GM18951 (cell line): ENCODE data around the gene HEATR3.

ENCODE experiments used
- POLR2A ChIP-seq: IDR thresholded peaks from 4 replicates; pipeline ENCODE4 v1.6.1; 2011; ENCODE audit warnings: mild to moderate bottlenecking; ENCODE audit not compliant: insufficient read length, insufficient read depth; ENCODE audit errors: extremely low read depth
- in situ Hi-C: fragments of 300-500 bp; cut with MboI; formaldehyde crosslinking; loops from one replicate; pipeline ENCODE4 v1.12.0; 2022; ENCODE audit warnings: low sequenced_read_pairs, mixed read lengths, inconsistent platforms; ENCODE audit not compliant: unreplicated experiment

Gene HEATR3, protein sequence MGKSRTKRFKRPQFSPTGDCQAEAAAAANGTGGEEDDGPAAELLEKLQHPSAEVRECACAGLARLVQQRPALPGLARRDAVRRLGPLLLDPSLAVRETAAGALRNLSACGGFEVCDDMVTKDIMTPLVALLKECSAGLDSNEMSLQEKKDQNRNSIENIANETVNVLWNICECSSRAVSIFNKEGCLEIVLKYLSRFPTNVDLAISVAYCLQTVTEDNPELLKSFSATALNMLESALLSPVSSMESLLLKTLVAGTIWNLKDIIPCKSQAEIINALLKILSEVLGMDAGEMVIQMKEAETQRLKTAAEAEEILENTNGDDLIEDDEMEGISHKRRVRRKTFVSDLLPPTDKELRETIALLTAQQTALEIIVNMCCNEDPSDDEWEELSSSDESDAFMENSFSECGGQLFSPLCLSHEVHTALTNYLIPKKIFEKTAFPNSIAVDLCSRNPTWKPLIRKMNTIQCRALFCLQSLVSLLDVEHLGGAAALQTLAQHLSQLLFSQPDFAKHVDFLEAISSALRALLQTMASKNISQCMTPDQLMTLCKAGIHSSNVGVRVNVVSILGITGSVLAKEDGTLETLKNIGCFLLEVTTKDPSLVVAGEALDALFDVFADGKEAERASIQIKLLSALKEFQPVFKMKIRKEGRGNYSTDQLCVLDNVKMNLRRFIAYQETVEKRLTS

DNA sequence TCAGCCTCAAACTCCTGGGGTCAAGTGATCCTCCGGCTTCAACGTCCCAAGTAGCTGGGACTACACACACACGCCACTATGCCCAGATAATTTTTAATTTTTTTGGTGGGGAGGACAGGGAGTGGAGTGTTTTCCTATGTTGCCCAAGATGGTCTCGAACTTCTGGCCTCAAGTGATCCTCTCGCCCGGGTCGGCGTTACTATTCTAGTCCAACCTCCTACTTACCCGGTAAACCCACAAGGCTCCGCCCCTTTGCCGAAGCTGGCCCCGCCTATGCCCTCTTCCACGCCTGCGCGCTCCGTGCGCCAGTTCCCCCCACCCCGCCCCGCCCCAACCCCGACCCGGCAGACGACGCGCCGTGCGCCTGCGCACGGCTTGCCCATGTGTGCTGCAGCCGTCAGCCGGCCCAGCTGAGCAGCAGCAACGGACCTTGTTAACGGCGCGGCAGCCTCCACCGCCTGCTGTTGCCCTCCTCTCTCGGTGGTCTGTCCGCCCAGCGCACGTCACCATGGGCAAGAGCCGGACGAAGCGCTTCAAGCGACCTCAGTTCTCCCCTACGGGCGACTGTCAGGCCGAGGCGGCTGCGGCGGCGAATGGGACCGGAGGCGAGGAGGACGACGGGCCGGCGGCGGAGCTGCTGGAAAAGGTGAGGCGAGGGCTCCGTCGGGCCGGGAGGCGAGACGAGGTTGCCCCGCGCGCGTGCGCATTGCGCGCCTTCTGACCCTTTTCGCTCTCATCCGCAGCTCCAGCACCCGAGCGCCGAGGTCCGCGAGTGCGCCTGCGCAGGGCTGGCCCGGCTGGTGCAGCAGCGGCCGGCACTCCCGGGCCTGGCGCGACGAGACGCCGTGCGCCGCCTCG, at the start of gene HEATR3:
TSS of gene HEATR3 (plus strand) at position 347 of the 858 bp plus-strand sequence. CDS start at position 509, 162 bp downstream.
- in situ Hi-C loops = loop anchor here (10.0 kb wide), 1 partner anchor 139 kb away; no protein-coding TSS in a partner anchor

DNA sequence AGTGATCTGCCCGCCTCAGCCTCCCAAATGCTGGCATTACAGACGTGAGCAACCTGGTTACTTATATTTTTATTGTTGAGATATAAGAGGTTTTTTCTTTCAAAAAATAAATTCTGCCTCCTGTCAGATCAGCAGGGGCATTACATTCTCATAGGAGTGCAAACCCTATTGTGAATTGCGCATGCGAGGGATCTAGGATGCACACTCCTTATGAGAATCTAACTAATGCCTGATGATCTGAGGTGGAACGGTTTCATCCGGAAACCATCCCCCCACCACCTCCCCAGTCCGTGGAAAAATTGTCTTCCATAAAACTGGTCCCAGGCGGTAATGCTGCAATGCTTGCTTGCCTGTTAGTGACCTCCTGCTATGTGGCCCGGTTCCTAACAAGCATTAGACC, 48.2 kb upstream of the HEATR3 start:
- TF ChIP-seq POLR2A = no peak
- in situ Hi-C loops = no loop called here

More for the DNA sequence above, at the start of gene HEATR3:
- TF ChIP-seq POLR2A = peak; percentile 82

DNA sequence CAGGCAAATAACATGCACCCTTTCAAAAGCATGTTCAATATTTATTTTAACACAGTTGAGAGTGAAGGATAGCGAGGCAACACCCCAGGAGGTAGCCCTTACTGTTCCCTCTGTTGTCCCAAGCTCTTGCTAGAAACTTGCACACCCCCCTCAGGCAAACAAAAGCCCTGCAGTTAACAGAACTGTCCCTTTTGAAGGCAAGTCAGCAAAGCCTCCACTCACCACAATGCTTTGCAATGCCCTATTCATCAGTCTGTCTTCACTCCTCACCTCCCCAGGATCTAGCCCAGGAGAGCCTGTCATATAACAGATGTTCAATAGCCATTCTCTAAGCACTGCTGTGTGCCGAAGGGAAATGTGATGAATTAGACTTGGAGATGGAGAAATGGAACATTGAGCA, 44.2 kb upstream of the HEATR3 start:
- TF ChIP-seq POLR2A = no peak
- in situ Hi-C loops = no loop called here

- no peak for TF ChIP-seq POLR2A
- in situ Hi-C loops = no loop called here
Observed at GRCh38 chr16:50023641-50024040, 42.1 kb upstream of the HEATR3 start.

GRCh38 chr16:50024207-50024606, 41.6 kb upstream of the HEATR3 start:
- TF ChIP-seq POLR2A = no peak
- in situ Hi-C loops = no loop called here

DNA sequence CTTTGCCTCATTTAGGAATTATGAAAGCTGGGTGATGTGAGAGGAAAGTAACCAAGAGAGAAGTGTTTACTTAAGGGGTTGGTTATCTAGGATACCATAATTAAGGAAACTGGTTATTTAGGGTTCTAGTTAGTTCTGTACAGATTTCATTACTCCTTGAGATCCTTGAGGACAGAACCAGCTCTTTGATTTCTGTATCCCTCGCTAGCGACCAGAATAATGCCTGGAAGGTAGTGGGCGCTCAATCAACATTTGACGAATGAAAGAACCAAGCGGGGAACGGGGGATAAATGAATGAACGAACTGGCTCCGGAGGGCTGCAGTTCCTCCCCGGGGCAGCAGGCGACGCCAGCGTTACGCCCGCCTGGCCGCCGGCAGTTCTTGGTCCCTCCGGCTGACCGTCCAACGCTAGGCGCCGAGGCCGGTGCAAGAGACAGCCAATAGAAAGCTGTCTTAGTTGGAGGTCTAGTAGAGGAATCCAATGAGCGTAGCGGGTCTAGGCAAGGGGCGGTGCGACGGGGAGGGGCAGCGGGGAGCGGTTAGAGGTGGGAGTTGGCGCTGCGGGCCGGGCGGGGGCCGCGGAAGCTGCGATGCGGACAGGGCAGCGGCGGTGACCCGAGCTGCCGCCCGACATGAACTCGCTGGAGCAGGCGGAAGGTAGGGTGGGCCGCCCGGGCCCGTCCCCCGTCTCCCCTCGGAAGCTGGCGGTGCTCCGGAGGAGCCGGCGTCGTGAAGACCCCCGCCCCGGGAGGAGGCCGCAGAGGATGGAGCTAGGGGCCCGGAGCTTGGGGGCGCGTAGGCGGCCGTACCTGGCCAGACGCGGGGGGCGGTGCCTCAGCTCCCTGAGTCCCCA, 40.9 kb upstream of the HEATR3 start, which contains the start of gene CNEP1R1:
TSS of gene CNEP1R1 (plus strand) at position 542 of the 853 bp plus-strand sequence. CDS start at position 633, 91 bp downstream.
- in situ Hi-C loops = no loop called here

DNA sequence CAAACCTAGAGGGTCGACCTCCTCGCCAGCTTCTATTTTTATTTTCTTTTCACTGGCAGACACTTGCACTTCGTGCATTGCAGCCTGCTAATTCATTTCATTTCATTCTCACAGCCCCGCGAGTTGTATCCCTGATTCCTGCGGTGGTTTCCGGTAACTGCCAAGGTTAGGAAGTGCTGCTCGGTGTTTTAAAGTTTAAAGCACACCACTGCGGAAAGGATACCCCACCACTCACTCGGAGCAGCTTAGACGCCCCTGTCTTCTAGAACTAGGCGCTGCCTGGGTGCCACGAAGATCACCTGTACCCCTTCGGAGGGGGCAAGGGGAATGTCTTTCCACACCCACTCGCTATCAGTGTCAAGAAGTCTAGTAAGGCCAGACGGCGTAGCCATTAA, 40.2 kb upstream of the HEATR3 start:
- TF ChIP-seq POLR2A = no peak
- in situ Hi-C loops = no loop called here

More for the DNA sequence above, 40.9 kb upstream of the HEATR3 start, which contains the start of gene CNEP1R1:
- peak; percentile 69 for TF ChIP-seq POLR2A

GRCh38 chr16:50027829-50028228, 37.9 kb upstream of the HEATR3 start:
- in situ Hi-C loops = no loop called here
- no peak for TF ChIP-seq POLR2A

DNA sequence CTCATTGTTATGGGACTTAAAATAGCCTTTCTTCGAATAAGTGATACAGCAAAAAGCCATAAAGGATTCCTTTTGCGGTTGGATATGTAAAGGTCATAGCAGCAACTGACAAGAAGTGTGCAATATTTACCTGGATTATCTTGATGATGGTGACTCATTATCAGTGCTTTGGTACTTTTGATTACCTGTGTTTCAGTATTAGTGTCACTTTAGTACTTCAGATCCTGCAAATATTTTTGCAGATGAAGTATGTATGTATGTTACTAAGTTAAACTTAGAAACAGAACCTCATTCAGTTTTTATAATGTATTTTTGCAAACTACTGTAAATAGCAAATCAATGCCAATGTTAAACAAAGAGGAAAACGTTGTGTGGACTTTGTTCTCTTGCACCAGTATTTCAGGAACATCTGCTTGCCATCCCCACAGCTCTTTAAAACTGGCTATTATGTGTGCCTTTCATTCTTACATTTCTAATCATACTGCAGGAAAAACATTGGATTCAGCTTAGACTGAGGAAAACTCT, 30.2 kb upstream of the HEATR3 start:
- in situ Hi-C loops = no loop called here
- TF ChIP-seq POLR2A = no peak

- no peak for TF ChIP-seq POLR2A
- in situ Hi-C loops = no loop called here
Observed at GRCh38 chr16:50036426-50036825, 29.3 kb upstream of the HEATR3 start.

DNA sequence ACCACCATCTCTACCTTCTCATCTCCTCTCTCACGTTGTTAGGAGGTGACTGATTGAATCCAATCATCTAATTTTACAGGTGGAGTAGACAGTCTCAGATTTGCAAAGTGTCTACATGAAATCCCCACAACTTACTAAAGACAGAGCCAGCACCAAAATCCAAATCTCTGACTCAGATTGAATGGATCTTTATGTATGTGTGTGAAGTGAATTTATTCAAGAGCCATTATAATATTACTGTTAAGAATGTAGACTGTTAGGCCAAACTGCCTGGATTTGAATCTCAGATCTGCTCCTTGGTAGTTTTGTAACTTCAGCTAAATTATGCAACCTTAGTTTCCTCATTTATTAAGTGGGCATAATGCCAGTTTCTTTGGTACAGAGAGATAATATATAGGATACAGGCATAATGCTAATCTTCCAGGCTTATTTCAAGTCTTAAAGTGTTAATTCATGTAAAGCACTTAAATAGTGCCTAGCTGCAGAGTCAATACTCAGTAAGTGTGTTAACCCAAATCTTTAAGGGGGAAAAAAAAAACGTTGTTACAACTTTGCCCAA, 28.0 kb upstream of the HEATR3 start:
- no peak for TF ChIP-seq POLR2A
- in situ Hi-C loops = no loop called here

DNA sequence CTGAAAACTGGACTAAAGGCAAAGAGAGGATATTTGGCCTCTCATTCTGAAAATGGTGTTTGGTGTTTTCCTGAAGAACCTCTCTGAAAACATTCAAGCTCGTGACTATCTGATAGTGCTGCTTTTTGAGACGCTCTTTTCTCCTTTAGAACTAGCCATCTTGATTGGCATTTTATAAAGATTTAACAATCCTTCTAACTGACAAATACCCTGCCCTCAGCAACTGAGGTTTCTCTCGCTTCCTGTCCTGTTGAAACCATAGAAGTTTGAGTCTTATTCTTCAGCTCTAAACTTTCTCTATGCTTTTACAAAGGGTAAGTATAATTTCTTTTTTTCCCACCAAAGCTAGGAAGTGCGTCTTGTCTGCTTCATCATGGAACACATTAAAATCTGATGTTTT, 27.5 kb upstream of the HEATR3 start:
- TF ChIP-seq POLR2A = no peak
- in situ Hi-C loops = no loop called here
